Choroid plexus epithelial cell (primary cell): ENCODE measurements around the gene ID1.
A peak's percentile ranks its signal among the peaks of the same experiment; 100 is the strongest.
"Not testable (repeated sequence)": the region's sequence is repeated elsewhere in the genome, so short reads cannot be mapped to it uniquely, and the experiment has no call there.

Source experiments
- DNase-seq: peaks from one replicate; pipeline ENCODE4 v3.0.0-alpha.2; 2010; ENCODE audit warnings: low read depth
- H3K4me3 ChIP-seq: 2 replicates; pipeline ENCODE4 v1.5.1; 2011; ENCODE audit warnings: low read depth, mild to moderate bottlenecking, control low read depth, low read length, moderate library complexity
- CTCF ChIP-seq: conservative IDR thresholded peaks from 2 replicates; pipeline ENCODE4 v1.5.1; 2011; ENCODE audit warnings: low read depth, mild to moderate bottlenecking, control low read depth, inconsistent platforms, low read length, moderate library complexity

Gene ID1

GRCh38 chr20:31608251-31608945 is 3.3 kb downstream of the ID1 start:
- DNase-seq = peak; percentile 78
- no peak for TF ChIP-seq CTCF
- H3K4me3 ChIP-seq = peak overlapping the region; percentile 20

- H3K4me3 ChIP-seq, DNase-seq: not testable (repeated sequence)
Measured at GRCh38 chr20:31612271-31612640, 7.2 kb downstream of the ID1 start.

- no peak for DNase-seq
- TF ChIP-seq CTCF = no peak
- H3K4me3 ChIP-seq = no peak overlapping the region
Measured at GRCh38 chr20:31615416-31615815, 10.3 kb downstream of the ID1 start.

- no peak overlapping the region for H3K4me3 ChIP-seq
- DNase-seq = no peak
- no peak for TF ChIP-seq CTCF
Measured at GRCh38 chr20:31617432-31618104, 12.5 kb downstream of the ID1 start.

GRCh38 chr20:31620246-31620645 is 15.2 kb downstream of the ID1 start:
- no peak overlapping the region for H3K4me3 ChIP-seq
- DNase-seq = no peak
- no peak for TF ChIP-seq CTCF

- DNase-seq, H3K4me3 ChIP-seq: not testable (repeated sequence)
Measured at GRCh38 chr20:31623123-31623505, 18.0 kb downstream of the ID1 start.

- not testable (repeated sequence) for H3K4me3 ChIP-seq, DNase-seq
Measured at GRCh38 chr20:31626534-31626933, 21.4 kb downstream of the ID1 start.

GRCh38 chr20:31628057-31628456 is 23.0 kb downstream of the ID1 start:
- H3K4me3 ChIP-seq, DNase-seq: not testable (repeated sequence)

GRCh38 chr20:31630187-31630790 is 25.2 kb downstream of the ID1 start:
- peak; percentile 42 for DNase-seq
- no peak for TF ChIP-seq CTCF

More at GRCh38 chr20:31630187-31630790, 25.2 kb downstream of the ID1 start:
- no peak overlapping the region for H3K4me3 ChIP-seq
